Stimulated activated CD4-positive, alpha-beta T cell treated with anti-CD3 and anti-CD28 coated beads, Interleukin-2, amount 100 ng/mL, for 48 hours (primary cell): ENCODE data around the gene YBX3.
"Not testable (repeated sequence)": the region's sequence is repeated elsewhere in the genome, so short reads cannot be mapped to it uniquely, and the experiment has no call there.

Experiments
- DNase-seq, 2 donors: peaks; one replicate each; pipeline ENCODE4 v3.0.0-alpha.2; 2020

Gene YBX3

DNA sequence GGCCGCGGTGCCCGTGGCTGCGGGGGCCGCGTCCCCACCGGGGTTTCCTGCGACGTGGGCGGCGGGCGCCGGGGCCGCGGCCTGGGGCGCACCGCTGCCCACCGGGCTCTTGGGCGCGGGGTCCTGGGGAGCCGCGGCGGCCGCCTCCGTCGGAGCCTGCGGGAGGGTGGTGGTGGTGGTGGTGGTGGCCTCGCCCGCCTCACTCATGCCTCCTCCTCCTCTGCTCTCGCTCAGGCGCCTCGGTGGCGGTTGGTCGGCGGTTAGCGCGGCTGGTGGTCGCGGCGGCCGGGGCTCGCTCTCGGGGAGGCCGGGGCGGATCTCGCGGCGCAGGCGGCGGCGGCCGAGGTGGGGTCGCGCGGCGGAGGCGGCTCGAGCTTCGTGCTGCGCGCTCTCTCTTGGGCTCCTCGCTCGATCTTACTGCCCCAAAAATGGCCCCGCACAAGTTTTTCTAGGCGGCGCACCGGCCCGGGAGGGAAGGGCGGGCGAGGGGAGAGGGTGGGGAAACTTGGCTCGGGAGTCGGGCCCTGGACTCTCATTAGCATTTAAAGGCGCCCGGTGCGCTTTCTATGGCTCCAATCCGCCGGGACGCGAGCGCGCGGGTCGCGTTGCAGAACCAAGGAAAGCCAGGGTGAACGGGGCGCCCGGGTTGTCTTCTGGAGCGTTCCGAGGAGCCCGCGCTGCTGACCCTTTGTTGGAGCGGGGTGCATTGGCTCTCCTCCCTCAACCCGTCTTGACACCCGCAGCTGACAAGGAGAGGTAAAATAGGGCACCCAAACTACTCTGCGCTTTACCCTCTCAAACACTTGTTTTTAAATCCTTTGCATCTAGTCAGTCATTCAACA, at the start of gene YBX3:
TSS of gene YBX3 (minus strand) at position 419 of the 842 bp plus-strand sequence. CDS start at position 207, 212 bp downstream.
- DNase-seq = peak; percentile 18 to 35

DNA sequence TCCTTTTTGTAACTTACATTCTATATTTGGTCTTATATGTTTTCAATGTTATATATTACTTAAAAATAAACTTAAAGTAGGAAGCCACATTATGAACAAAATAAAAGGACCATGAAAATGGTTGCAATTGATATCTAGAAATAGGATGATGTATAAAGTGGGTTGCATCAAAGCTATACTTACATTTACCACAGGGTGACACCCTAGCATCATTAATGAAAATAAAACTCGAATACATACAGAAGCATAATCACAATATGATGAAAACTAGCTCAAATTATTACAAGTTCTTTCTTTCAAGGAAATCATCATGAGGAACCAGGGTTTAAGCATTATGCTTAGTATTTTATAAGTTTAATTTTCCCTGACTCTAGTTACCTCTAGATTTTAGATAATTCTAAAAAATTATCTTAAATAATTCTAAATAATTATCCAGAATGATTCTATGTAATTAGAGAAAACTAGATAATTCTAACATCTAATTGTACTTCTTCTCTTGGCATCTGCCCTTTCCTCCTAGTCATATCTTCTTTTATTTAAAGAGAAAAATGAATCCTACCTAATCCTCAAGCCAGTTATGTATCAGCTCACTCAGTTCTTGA, 48.1 kb upstream of the YBX3 start:
- no peak for DNase-seq

DNA sequence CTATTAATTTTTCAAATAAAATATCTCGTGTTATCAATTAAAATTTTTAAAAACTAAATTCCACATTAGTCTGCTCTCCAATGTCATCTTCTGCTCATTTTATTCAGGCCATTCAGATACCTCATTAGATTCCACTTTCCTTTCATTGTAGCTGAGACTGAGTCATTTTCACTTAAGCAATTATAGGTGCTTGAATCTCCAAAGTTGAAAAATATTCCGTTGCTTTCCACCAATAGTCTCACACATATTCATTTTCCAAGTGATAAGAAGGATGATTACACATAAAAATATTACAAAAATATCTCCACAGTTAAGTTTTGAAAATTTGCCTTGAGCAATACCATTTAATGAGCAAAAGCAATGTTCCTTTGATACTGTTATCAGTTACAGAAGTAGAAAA, 36.5 kb upstream of the YBX3 start:
- no peak for DNase-seq

DNA sequence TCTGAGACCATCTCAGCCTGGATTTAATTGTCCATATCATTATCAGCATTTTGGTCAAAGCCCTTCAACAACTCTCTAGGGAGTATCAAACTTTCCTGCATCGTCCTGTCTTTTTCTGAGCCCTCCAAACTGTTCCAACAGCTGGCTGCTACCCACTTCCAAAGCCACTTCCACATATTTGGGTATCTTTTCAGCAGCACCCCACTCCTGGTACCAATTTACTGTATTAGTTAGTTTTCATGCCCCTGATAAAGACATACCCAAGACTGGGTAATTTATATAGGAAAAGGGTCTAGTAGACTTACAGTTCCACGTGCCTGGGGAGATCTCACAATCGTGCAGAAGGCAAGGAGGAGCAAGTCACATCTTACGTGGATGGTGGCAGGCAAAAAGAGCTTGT, 33.1 kb upstream of the YBX3 start:
- DNase-seq = no peak

DNA sequence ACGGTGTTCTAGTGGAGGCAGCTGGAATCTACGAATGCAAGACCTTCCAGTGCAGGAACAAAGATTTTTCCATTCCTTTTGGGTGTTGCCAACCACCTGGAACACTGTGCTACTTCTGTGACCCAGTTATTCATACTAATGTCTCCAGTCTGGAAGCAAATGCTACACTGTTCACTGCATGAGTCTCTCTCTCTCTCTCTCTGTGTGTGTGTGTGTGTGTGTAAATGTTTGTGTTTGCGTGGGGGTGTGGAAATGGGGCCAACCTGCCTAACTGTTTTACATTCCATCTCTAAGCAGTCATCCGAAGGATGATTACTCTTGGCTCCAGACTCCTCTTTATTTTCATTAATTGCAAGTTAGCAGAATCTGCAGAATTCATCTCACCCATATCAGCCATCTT, 29.9 kb upstream of the YBX3 start:
- no peak for DNase-seq

DNA sequence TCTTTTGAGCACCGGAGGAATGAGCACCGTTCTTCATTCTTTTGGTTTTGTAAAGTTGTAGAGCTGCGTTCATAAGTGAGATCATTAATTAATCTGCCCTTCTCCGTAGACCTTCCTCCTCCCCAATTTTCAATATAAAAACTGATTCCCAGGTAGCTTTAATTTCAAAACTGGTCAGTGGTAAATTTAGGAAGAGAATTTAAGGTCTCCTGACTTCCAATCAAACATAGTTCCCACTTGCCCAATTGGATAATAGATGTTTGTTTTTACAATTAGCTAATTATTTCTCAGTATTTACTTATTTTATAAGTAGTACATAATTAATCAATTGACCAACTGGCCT, 27.2 kb upstream of the YBX3 start:
- DNase-seq = no peak

DNA sequence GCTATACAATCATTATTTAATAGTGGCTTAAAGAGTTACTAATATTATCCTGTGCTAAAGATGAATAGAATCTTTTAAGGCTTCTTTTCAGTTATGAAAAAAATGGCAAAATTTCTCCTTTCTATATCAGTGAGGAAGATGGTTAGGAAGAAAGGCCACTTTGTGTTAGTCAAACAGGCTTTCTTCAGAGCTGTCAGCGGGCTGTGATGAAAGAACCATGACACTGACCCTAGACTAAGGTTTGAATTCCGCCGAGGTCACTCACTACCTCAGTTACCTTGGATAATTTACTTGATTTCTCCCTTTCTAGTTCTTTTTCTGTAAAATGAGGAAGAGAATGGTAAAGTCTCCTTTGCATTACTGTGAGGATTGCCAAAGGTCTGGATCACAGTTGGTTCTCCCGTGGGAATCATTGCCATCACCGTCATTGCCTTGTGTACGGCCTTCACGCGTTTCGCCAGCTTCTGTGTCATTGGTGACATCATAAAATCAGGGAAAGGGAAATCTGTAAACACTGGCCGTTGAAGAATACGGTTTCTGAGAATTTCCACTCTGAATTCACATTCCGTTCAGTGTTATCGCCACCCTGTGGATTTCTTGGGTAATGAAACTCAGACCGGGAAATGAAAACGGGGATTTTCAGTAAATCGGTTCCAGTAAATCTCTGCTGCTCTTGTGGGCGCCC, 26.7 kb upstream of the YBX3 start:
- DNase-seq = peak; percentile 49 to 62

DNA sequence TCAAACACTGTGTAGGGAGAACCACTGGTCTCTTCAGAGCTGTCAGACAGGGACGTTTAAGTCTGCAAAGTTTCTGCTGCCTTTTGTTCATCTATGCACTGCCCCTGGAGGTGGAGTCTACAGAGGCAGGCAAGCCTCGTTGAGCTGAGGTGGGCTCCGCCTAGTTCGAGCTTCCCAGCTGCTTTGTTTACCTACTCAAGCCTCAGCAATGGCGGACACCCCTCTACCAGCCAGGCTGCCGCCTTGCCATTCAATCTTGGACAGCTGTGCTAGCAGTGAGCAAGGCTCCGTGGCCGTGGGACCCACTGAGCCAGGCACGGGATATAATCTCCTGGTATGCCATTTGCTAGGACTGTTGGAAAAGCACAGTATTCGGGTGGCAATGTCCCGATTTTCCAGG, 24.6 kb upstream of the YBX3 start:
- DNase-seq = no peak

DNA sequence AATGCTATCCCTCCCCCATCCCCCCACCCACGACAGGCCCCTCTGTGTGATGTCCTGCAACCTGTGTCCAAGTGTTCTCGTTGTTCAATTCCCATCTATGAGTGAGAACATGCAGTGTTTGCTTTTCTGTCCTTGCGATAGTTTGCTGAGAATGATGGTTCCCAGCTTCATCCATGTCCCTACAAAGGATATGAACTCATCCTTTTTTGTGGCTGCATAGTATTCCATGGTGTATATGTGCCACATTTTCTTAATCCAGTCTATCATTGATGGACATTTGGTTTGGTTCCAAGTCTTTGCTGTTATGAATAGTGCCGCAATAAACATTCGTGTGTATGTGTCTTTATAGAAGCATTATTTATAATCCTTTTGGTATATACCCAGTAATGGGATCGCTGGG, 20.3 kb upstream of the YBX3 start:
- DNase-seq = not testable (repeated sequence)

DNA sequence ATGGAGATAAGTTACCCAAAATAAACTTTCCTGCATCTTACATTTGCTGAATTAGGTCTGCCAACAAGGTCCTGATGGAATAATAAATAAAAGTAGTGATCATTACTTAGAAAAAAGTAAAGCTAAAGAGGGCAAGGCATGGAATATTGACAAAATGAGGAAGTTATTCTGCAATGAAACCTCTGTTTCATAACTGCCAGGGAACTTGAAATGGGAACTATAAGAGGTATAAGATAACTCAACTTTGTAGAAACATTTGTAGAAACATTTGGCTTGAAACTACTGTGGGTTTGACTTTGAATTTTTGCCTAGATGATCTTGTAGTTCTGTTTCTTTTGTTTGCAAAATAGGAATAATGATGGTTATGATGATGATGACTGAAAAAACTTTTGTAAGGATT, 18.7 kb upstream of the YBX3 start:
- DNase-seq = no peak

DNA sequence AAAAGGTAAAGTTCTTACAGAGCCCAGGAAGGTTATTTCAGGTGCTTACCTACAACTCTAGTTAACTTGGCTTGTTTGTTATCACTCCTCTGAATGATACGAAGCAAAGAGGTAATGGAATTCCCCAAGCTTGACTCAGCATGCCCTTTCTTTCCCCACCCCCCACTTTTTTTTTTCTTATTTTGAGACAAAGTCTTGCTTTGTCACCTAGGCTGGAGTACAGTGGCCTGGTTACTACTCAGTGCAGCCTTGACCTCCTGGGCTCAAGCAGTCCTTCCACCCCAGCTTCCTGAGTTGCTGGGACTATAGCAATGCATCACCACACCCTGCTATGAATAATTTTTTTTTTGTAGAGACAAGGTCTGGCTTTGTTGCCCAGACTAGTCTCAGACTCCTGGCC, 17.1 kb upstream of the YBX3 start:
- DNase-seq = no peak

DNA sequence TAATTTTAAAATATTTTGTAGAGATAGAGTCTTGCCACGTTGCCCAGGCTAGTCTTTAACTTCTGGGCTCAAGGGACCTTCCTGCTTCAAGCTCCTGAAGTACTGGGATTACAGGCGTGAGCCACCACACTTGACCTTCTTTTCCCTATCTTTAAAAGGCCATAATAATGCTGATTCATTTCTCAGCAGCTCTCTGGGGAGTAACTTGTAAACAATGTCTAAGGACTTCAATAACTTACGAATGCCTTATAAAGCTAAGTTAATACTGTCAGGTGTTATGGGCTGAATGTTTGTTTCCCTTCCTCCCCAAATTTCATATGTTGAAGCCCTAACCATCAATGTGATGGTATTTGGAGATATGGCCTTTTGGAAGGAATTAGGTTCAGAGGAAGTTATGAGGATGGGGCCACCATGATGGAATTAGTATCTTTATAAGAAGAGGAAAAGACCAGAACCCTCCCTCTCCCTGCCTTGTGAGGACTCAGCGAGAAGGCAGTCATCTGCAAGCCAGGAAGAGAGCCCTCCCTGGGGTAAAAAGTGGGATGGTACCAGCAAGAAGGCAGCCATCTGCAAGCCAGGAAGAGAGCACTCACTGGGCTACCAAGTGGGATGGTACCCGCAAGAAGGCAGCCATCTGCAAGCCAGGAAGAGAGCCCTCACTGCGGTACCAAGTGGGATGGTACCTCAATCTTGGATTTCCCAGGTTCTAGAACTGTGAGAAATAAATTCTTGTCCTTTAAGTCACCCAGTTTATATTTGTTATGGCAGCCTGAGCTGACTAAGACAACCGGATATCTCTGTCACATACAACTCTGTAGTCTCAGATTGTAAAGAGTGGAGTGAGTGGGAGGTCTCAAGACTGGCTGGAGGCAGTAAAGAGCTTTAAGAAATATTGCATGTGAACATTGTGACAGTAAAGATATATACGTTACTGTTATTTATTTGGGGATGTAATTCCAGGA, 16.3 kb upstream of the YBX3 start:
- no peak for DNase-seq

DNA sequence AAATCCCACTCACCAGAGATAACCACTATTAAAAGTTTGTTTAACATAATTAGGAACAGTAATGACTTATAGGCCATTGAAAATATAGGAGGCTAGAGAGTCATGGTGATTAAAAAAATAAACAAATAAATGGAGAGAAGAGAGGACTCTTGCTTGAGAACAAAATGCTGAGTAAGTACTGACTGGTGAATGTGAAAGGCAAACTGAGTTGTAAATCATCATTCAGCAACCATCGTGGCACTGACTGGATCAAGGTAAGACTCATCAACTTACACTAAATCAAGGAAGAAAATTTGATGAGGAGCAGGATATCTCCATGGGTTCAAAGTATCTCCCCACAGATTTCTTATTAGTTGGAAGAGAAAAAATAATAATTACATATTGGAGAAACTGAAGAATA, 14.1 kb upstream of the YBX3 start:
- DNase-seq = no peak

DNA sequence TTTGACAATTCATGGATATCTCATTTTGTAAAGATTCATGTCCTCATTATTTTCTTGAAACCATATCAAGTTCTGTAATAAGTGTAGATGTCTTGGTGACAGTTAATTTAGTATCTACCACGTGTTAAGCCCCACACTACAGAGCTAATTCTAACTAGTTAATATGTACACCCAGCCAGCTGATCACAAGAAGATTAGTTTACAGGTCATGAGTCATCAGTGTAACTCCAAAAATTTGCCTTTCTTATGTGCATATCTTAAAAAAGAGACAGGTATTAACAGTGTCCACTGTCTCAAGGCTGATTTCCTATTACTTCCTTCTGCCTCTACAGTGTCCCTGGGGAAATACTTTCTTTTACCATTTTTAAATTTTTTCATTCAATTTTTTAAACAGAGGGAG, 13.3 kb upstream of the YBX3 start:
- no peak for DNase-seq

DNA sequence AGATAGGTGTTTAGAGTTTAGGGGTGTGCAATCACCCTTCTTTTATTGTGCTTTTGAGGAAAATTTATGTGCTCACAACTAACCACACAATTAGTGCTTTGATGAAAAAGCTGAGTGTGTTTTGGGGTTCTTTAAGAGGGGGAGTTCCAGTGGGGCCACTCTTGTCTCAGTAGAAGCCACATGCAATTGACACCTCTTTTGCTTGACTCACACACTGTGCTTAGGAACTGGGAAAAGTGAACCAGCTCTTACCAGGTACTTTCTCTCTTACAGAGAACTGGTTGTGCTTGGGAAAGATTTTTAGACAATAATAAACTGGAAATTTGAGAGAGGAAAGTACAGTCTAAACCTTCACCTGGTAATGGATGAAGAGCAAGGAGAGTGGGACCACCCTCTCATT, 12.3 kb upstream of the YBX3 start:
- DNase-seq = no peak

DNA sequence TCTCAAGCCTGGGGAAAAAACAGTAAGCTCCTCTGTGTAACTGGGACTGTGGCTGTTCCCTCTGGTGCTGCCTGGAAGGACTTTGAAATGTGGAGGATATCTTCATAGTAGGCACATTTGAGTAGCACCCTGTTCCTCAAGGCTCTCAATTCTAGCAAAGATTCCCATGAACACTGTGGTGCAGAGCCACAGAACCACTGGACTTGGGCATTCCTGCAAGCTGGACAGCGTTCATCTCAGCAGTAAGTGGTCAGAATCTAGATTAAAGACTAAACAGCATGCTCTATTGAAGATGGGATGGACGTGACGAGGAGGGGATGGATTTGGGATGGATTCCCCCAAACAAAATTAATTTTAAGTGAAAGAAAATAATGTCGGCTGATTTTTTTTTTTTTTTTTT, 9.4 kb upstream of the YBX3 start:
- no peak for DNase-seq

DNA sequence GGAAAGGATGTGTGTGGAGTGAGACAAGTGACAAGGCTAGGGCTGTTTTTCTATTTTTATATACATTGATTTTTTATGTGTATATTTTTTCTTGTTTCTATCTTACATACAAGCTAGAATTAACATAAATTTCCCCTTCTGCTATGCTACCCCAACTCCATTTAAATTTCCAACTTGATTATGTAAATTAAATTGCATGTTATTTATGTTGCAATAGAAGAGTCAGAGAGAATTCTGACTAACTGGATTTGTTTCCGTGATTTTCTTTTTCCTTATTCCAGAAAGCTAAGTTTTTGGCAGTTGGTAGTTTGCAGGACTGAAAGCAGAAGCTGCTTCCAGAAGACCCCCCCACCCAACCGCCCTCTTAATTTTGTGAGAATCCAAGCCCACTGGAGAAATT, 8.9 kb upstream of the YBX3 start:
- DNase-seq = no peak

DNA sequence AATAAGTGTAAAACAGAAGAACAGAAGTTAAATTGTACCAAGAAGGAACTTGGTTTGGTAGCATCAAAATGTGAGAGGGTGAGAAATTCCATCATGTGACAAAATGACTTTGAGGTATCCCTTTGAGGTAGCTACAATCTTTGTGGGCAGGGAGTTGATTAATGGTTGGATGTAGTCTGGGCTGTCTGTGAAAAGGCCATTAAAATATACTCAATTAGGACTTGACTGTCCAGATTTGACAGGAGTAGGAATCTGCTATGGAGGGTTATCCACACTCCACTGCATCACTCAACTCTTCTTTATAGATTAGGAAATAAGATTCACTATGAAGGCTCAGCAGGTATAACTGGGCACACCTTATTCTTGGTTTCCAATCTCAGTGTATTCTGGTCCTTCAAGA, 7.4 kb upstream of the YBX3 start:
- DNase-seq = no peak

DNA sequence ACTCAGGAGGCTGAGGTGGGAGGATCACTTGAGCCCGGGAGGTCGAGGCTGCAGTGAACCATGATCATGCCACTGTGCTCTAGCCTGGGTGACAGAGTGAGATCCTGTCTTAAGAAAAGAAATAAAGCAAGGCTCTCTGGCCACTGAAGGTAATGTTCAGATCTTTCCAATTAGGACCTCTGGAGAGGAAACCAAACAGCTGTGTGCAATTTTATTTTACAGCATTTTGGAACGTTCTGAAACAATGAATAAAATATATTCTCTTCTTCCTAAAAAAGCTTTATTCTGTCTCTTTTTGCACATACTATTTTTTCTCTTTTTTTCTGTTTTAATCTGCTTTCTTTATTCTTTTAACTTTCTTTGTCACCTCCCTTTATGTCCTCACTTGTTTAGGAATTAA, 5.0 kb upstream of the YBX3 start:
- DNase-seq = no peak

DNA sequence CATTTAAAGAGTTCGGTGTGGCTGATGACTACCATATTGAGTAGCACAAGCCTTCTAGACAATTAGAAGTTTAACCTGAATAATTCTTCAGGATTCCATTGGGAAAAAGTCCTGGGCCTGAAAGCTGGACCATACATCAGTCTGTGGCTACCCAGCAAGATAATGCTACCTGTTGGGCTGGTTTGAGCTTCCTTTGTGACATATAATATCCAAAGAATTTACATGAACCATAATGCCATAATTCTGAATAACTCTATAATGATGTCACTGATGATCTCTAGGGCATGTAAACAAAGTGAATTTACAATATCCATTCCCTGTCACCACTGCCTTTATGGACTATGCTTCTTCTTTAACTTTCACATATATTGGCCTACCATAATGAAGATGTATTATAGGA, 3.8 kb upstream of the YBX3 start:
- no peak for DNase-seq

DNA sequence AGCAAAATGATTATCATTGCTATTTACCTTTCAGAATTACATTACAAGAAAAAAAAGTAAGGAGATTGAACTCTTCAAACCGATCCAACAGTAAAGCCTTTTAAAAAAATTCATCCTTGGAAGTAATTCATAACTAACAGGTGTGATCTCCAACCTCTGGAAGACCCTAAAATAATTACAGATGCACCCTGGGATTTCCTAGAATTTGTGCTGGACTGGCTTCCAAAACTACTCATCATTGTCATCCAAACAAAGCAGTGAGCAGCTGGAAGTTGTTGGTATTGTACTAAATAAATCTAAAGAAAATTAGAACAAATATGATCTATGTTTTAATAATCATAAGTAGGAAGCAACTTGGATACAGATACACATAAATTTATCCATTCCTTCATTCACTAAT, 1.9 kb upstream of the YBX3 start:
- DNase-seq = no peak

DNA sequence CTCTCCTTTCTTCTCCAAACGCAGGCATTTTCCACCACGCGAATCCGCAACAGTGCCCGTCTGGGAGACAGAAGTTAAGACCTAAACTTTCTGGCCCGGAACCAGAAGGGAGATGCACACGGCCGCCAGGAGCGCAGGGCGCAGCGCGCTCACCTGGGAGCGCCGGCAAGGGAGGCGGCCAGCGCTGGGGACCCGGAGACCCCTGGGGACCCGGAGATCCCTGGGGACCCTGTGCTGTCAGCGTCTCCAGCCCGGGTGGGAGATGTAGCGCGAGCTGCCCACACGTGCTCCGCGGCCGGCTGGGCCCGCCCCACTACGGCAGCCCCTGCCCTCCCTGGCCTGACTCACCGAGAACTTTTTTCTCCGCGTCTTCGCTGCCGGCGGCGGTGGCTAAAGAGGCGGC, 620 bp downstream of the YBX3 start:
- peak in 1 of 2 donors; percentile 39 for DNase-seq
